Naive thymus-derived CD4-positive, alpha-beta T cell (primary cell): Measurements from ENCODE around the gene MPG. TPM values are rescaled to one million over a fixed set of nuclear protein-coding genes. Genes with fewer than 3 reads are reported as not detected.

ENCODE experiments used
- ATAC-seq: fragments of 150-1000 bp; cut with Tn5 transposase; 2 replicates; pipeline ENCODE4 v1.10.0; 2021; ENCODE audit warnings: mild to moderate bottlenecking, moderate library complexity
- CTCF ChIA-PET: fragments of 350-600 bp; sonication (Branson Sonifier 250); formaldehyde crosslinking; loops from one replicate; lab custom pipeline; 2021; ENCODE audit warnings: antibody characterized with exemption; lab: Charles Lee
- POLR2A ChIA-PET: fragments of 350-600 bp; sonication (Branson Sonifier 250); formaldehyde crosslinking; loops from one replicate; lab custom pipeline; 2021; ENCODE audit warnings: antibody characterized with exemption, inconsistent platforms; lab: Charles Lee
- DNase-seq, 9 donors: peaks; one replicate each; pipeline versions ENCODE4 v3.0.0 to v3.0.0-alpha.2; 2020 to 2022; ENCODE audit warnings: mixed read lengths in 1 of 9
- H3K27ac ChIP-seq: one replicate; pipeline ENCODE4 v1.7.0; 2013; ENCODE audit warnings: mild to moderate bottlenecking, low read depth, low read length, moderate library complexity
- H3K27me3 ChIP-seq, 2 donors: one replicate each; pipeline ENCODE4 v1.7.0; 2013; ENCODE audit warnings: low read length in 2 of 2, mild to moderate bottlenecking in 2 of 2, moderate library complexity in 2 of 2; ENCODE audit not compliant: control insufficient read depth in 2 of 2, insufficient read depth in 2 of 2
- H3K36me3 ChIP-seq, 3 experiments: 1 replicate in 2 of 3; 2 replicates in 1 of 3; pipeline ENCODE4 v1.7.0; 2013; ENCODE audit warnings: low read length in 3 of 3, mild to moderate bottlenecking in 3 of 3, moderate library complexity in 1 of 3; ENCODE audit not compliant: insufficient read depth in 3 of 3, control insufficient read depth in 2 of 3
- H3K4me1 ChIP-seq, 2 donors: one replicate each; pipeline ENCODE4 v1.7.0; 2013; ENCODE audit warnings: low read length in 2 of 2, mild to moderate bottlenecking in 2 of 2, moderate library complexity in 1 of 2; ENCODE audit not compliant: control insufficient read depth in 2 of 2, insufficient read depth in 2 of 2
- H3K4me3 ChIP-seq: 2 replicates; pipeline ENCODE4 v1.7.0; 2013; ENCODE audit warnings: mild to moderate bottlenecking, low read length
- H3K9me3 ChIP-seq, 3 experiments: 1 replicate in 2 of 3; 2 replicates in 1 of 3; pipeline ENCODE4 v1.7.0; 2013; ENCODE audit warnings: low read length in 3 of 3; ENCODE audit not compliant: control insufficient read depth in 2 of 3
- H3K27ac Mint-ChIP-seq, 9 donors: one replicate each; pipeline ENCODE4 v1.8.0; 2020 to 2022; ENCODE audit warnings: mixed read lengths in 9 of 9, mild to moderate bottlenecking in 8 of 9, moderate library complexity in 5 of 9, inconsistent platforms in 2 of 9
- H3K27me3 Mint-ChIP-seq, 5 donors: one replicate each; pipeline ENCODE4 v1.8.0; 2021 to 2022; ENCODE audit warnings: mixed read lengths in 5 of 5, mild to moderate bottlenecking in 1 of 5
- H3K36me3 Mint-ChIP-seq, 5 donors: one replicate each; pipeline ENCODE4 v1.8.0; 2020 to 2022; ENCODE audit warnings: mixed read lengths in 5 of 5, mild to moderate bottlenecking in 3 of 5, inconsistent platforms in 1 of 5
- H3K4me1 Mint-ChIP-seq, 7 donors: one replicate each; pipeline ENCODE4 v1.8.0; 2020 to 2022; ENCODE audit warnings: mixed read lengths in 7 of 7, mild to moderate bottlenecking in 3 of 7, inconsistent platforms in 1 of 7
- H3K4me3 Mint-ChIP-seq, 10 donors: one replicate each; pipeline ENCODE4 v1.8.0; 2020 to 2022; ENCODE audit warnings: mild to moderate bottlenecking in 10 of 10, mixed read lengths in 10 of 10, moderate library complexity in 6 of 10, inconsistent platforms in 2 of 10
- H3K9me3 Mint-ChIP-seq, 11 donors: one replicate each; pipeline ENCODE4 v1.8.0; 2020 to 2022; ENCODE audit warnings: mixed read lengths in 11 of 11, mild to moderate bottlenecking in 4 of 11, inconsistent platforms in 1 of 11, moderate library complexity in 1 of 11
- intact Hi-C, 2 donors: fragments of 100-400 bp; cut with micrococcal nuclease; formaldehyde crosslinking; loops; one replicate each; pipeline ENCODE4 v1.15.1; 2023
- polyA plus RNA-seq, 2 donors: library from polyadenylated mRNA; unstranded; fragments of 300-500 nt; fragmentation: Illumina TruSeq; gene quantifications; one replicate each; pipeline ENCODE4 v1.2.3, GENCODE V29; 2021
- total RNA-seq, 6 experiments: library from RNA in 5 of 6; stranded (reverse) in 5 of 6; gene quantifications; 1 replicate in 5 of 6; 2 replicates in 1 of 6; pipeline ENCODE4 v1.2.3 and lab custom pipeline; 2021 to 2026

MPG gene
- total and polyA plus RNA-seq, 7 experiments from 2014 or later: 17.5 to 59.5 (median 25.7) TPM

GRCh38 chr16:97822-98221, 19.8 kb downstream of the MPG start:
- Mint-ChIP-seq H3K9me3 (no peaks in the 10 kb centered on the region), H3K4me1 (peaks cover 4 to 10% (median 4%) of the 10 kb centered on the region in 7 donors), H3K36me3 (peaks cover 0 to 8% (median 0%) of the 10 kb centered on the region in 5 donors), H3K27me3 (no peaks in the 10 kb centered on the region), H3K27ac (peak overlapping the region in 1 of 9 donors; percentile 43), H3K4me3 (no peak overlapping the region)
- ATAC-seq (no peak), DNase-seq (no peak)
- ChIA-PET POLR2A (interaction anchor here (0.7 to 2.2 kb wide), 4 partner anchors 8 to 32 kb away, joined by 3 to 7 read pairs (median 4); no protein-coding TSS in a partner anchor), CTCF (interaction anchor here (0.7 to 5.8 kb wide), 4 partner anchors 9 to 37 kb away, joined by 3 to 96 read pairs (median 6); no protein-coding TSS in a partner anchor)
- Histone ChIP-seq H3K9me3 (no peaks in the 10 kb centered on the region), H3K4me1 (no peaks in the 10 kb centered on the region), H3K36me3 (peaks cover 0 to 19% (median 5%) of the 10 kb centered on the region in 3 experiments), H3K27ac (no peak overlapping the region), H3K4me3 (no peak overlapping the region), H3K27me3 (no peaks in the 10 kb centered on the region)
- intact Hi-C loops: loop anchor here (1.0 to 2.0 kb wide), 2 partner anchors 19 to 33 kb away; partner anchors contain the start of gene MPG (in 1 of the 2)

GRCh38 chr16:100989-101388, 23.0 kb downstream of the MPG start:
- Histone ChIP-seq H3K27ac (no peak overlapping the region), H3K4me1 (no peaks in the 10 kb centered on the region), H3K27me3 (no peaks in the 10 kb centered on the region), H3K4me3 (no peak overlapping the region), H3K9me3 (no peaks in the 10 kb centered on the region), H3K36me3 (peaks cover 0 to 23% (median 5%) of the 10 kb centered on the region in 3 experiments)
- no peaks in the 10 kb centered on the region for H3K27me3 Mint-ChIP-seq
- CTCF ChIA-PET: no interaction called here
- H3K4me1 Mint-ChIP-seq: peaks cover 4 to 10% (median 4%) of the 10 kb centered on the region in 7 donors
- no peaks in the 10 kb centered on the region for H3K9me3 Mint-ChIP-seq
- H3K27ac Mint-ChIP-seq: no peak overlapping the region
- POLR2A ChIA-PET: no interaction called here
- peaks cover 0 to 15% (median 0%) of the 10 kb centered on the region in 5 donors for H3K36me3 Mint-ChIP-seq
- DNase-seq: no peak
- intact Hi-C loops: no loop called here
- ATAC-seq: no peak
- peak overlapping the region in 1 of 10 donors; percentile 45 for H3K4me3 Mint-ChIP-seq

- peaks cover 0 to 20% (median 5%) of the 10 kb centered on the region in 3 experiments for H3K36me3 ChIP-seq
- H3K27ac ChIP-seq: no peak overlapping the region
- H3K27me3 ChIP-seq: no peaks in the 10 kb centered on the region
- Mint-ChIP-seq H3K4me1 (peaks cover 4 to 10% (median 4%) of the 10 kb centered on the region in 7 donors), H3K27me3 (no peaks in the 10 kb centered on the region), H3K4me3 (no peak overlapping the region), H3K27ac (peak overlapping the region in 1 of 9 donors; percentile 36), H3K36me3 (peaks cover 0 to 15% (median 0%) of the 10 kb centered on the region in 5 donors), H3K9me3 (peaks cover 0 to under 1% (median 0%) of the 10 kb centered on the region in 11 donors)
- POLR2A ChIA-PET: no interaction called here
- no peak for ATAC-seq
- intact Hi-C loops: no loop called here
- H3K4me3 ChIP-seq: no peak overlapping the region
- no peak for DNase-seq
- no peaks in the 10 kb centered on the region for H3K4me1 ChIP-seq
- CTCF ChIA-PET: no interaction called here
- no peaks in the 10 kb centered on the region for H3K9me3 ChIP-seq
Measured at GRCh38 chr16:101586-101985, 23.6 kb downstream of the MPG start.

GRCh38 chr16:102060-102855, 24.2 kb downstream of the MPG start:
- DNase-seq (no peak), ATAC-seq (no peak)
- Mint-ChIP-seq H3K4me1 (peaks cover 0 to 12% (median 4%) of the 10 kb centered on the region in 7 donors), H3K9me3 (peaks cover 0 to 1% (median 0%) of the 10 kb centered on the region in 11 donors), H3K27me3 (no peaks in the 10 kb centered on the region), H3K4me3 (no peak overlapping the region), H3K27ac (peak overlapping the region in 1 of 9 donors; percentile 55), H3K36me3 (peaks cover 0 to 15% (median 0%) of the 10 kb centered on the region in 5 donors)
- no peak overlapping the region for H3K27ac ChIP-seq
- no peaks in the 10 kb centered on the region for H3K9me3 ChIP-seq
- ChIA-PET POLR2A (interaction anchor here (0.5 kb wide), 1 partner anchor 9 kb away, joined by 4 read pairs; no protein-coding TSS in a partner anchor), CTCF (no interaction called here)
- no peaks in the 10 kb centered on the region for H3K27me3 ChIP-seq
- peaks cover 0 to 20% (median 5%) of the 10 kb centered on the region in 3 experiments for H3K36me3 ChIP-seq
- no peak overlapping the region for H3K4me3 ChIP-seq
- intact Hi-C loops: no loop called here
- H3K4me1 ChIP-seq: no peaks in the 10 kb centered on the region

- Mint-ChIP-seq H3K27me3 (no peaks in the 10 kb centered on the region), H3K36me3 (peaks cover 0 to 17% (median 0%) of the 10 kb centered on the region in 5 donors), H3K4me3 (no peak overlapping the region), H3K4me1 (peaks cover 0 to 7% (median 4%) of the 10 kb centered on the region in 7 donors), H3K9me3 (peaks cover 0 to 1% (median 0%) of the 10 kb centered on the region in 11 donors), H3K27ac (no peak overlapping the region)
- H3K27ac ChIP-seq: no peak overlapping the region
- ATAC-seq (no peak), DNase-seq (no peak)
- H3K4me3 ChIP-seq: no peak overlapping the region
- ChIA-PET CTCF (interaction anchor here (0.5 to 2.0 kb wide), 3 partner anchors 9 to 78 kb away, joined by 4 to 9 read pairs (median 4); no protein-coding TSS in a partner anchor), POLR2A (interaction anchor here (0.7 kb wide), 1 partner anchor 421 kb away, joined by 3 read pairs; no protein-coding TSS in a partner anchor)
- no peaks in the 10 kb centered on the region for H3K27me3 ChIP-seq
- H3K4me1 ChIP-seq: no peaks in the 10 kb centered on the region
- intact Hi-C loops: no loop called here
- no peaks in the 10 kb centered on the region for H3K9me3 ChIP-seq
- H3K36me3 ChIP-seq: peaks cover 0 to 21% (median 0%) of the 10 kb centered on the region in 3 experiments
Measured at GRCh38 chr16:104355-104754, 26.3 kb downstream of the MPG start.

GRCh38 chr16:104928-105327, 26.9 kb downstream of the MPG start:
- Mint-ChIP-seq H3K27me3 (no peaks in the 10 kb centered on the region), H3K4me3 (no peak overlapping the region), H3K9me3 (peaks cover 0 to 1% (median 0%) of the 10 kb centered on the region in 11 donors), H3K4me1 (peaks cover 0 to 7% (median 4%) of the 10 kb centered on the region in 7 donors), H3K36me3 (peaks cover 0 to 22% (median 0%) of the 10 kb centered on the region in 5 donors), H3K27ac (peak overlapping the region in 1 of 9 donors; percentile 30)
- intact Hi-C loops: no loop called here
- DNase-seq (no peak), ATAC-seq (no peak)
- no peak overlapping the region for H3K27ac ChIP-seq
- CTCF ChIA-PET: interaction anchor here (1.4 to 3.8 kb wide), 4 partner anchors 9 to 257 kb away, joined by 4 to 35 read pairs (median 10); no protein-coding TSS in a partner anchor
- H3K27me3 ChIP-seq: no peaks in the 10 kb centered on the region
- H3K4me3 ChIP-seq: no peak overlapping the region
- POLR2A ChIA-PET: no interaction called here
- H3K9me3 ChIP-seq: no peaks in the 10 kb centered on the region
- peaks cover 0 to 26% (median 0%) of the 10 kb centered on the region in 3 experiments for H3K36me3 ChIP-seq
- no peaks in the 10 kb centered on the region for H3K4me1 ChIP-seq
